Chondrocyte (in vitro differentiated cells): Measurements from ENCODE around the gene DSTN. TPM values are rescaled to one million over a fixed set of nuclear protein-coding genes. Genes with fewer than 3 reads are reported as not detected.
A peak's percentile ranks its signal among the peaks of the same experiment; 100 is the strongest.

ENCODE experiments used
- DNase-seq: peaks from one replicate; pipeline ENCODE4 v3.0.0; 2021; ENCODE audit warnings: mixed read lengths, low spot score
- H3K27ac Mint-ChIP-seq: one replicate; pipeline ENCODE4 v1.8.0; 2021; ENCODE audit warnings: mild to moderate bottlenecking, moderate library complexity, mixed read lengths; ENCODE audit not compliant: unreplicated experiment
- H3K27me3 Mint-ChIP-seq: 2 replicates; pipeline ENCODE4 v1.8.0; 2021; ENCODE audit warnings: low read depth, mixed read lengths
- H3K36me3 Mint-ChIP-seq: 2 replicates; pipeline ENCODE4 v1.8.0; 2021; ENCODE audit warnings: low read depth, mixed read lengths
- H3K4me1 Mint-ChIP-seq: 2 replicates; pipeline ENCODE4 v1.8.0; 2021; ENCODE audit warnings: low read depth, mild to moderate bottlenecking, mixed read lengths
- H3K4me3 Mint-ChIP-seq: one replicate; pipeline ENCODE4 v1.8.0; 2021; ENCODE audit warnings: mild to moderate bottlenecking, moderate library complexity, mixed read lengths; ENCODE audit not compliant: unreplicated experiment
- H3K9me3 Mint-ChIP-seq: 2 replicates; pipeline ENCODE4 v1.8.0; 2021; ENCODE audit warnings: low read depth, mixed read lengths
- total RNA-seq: library from RNA; stranded (reverse); gene quantifications from 3 replicates; pipeline ENCODE4 v1.2.1, GENCODE V29; 2021
- TF ChIP-seq, protein P1 (sequence below): fragments of 200-600 bp; sonication (generic); IDR thresholded peaks from 2 replicates; pipeline ENCODE4 v1.5.0; 2021; ENCODE audit warnings: antibody characterized with exemption, mild to moderate bottlenecking, moderate library complexity

Gene DSTN
- total RNA-seq, 1 donor from 2014 or later, result 1,290 TPM

GRCh38 chr20:17638835-17639407 is 69.0 kb downstream of the DSTN start:
- H3K27ac Mint-ChIP-seq, result peak overlapping the region; percentile 51
- H3K36me3 Mint-ChIP-seq, result peaks cover 29% of the 10 kb centered on the region
- H3K9me3 Mint-ChIP-seq, result no peaks in the 10 kb centered on the region

GRCh38 chr20:17640146-17640874 is 70.4 kb downstream of the DSTN start:
- peak; percentile 66 for DNase-seq
- Mint-ChIP-seq H3K4me1 (peaks cover 50% of the 10 kb centered on the region), H3K4me3 (no peak overlapping the region), H3K36me3 (peaks cover 22% of the 10 kb centered on the region), H3K9me3 (no peaks in the 10 kb centered on the region), H3K27ac (peak overlapping the region; percentile 49), H3K27me3 (no peaks in the 10 kb centered on the region)
- TF ChIP-seq, protein P1, sequence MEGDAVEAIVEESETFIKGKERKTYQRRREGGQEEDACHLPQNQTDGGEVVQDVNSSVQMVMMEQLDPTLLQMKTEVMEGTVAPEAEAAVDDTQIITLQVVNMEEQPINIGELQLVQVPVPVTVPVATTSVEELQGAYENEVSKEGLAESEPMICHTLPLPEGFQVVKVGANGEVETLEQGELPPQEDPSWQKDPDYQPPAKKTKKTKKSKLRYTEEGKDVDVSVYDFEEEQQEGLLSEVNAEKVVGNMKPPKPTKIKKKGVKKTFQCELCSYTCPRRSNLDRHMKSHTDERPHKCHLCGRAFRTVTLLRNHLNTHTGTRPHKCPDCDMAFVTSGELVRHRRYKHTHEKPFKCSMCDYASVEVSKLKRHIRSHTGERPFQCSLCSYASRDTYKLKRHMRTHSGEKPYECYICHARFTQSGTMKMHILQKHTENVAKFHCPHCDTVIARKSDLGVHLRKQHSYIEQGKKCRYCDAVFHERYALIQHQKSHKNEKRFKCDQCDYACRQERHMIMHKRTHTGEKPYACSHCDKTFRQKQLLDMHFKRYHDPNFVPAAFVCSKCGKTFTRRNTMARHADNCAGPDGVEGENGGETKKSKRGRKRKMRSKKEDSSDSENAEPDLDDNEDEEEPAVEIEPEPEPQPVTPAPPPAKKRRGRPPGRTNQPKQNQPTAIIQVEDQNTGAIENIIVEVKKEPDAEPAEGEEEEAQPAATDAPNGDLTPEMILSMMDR, result no peak

More at GRCh38 chr20:17638835-17639407, 69.0 kb downstream of the DSTN start:
- Mint-ChIP-seq H3K27me3 (no peaks in the 10 kb centered on the region), H3K4me1 (peaks cover 39% of the 10 kb centered on the region), H3K4me3 (no peak overlapping the region)
- TF ChIP-seq, protein P1, result no peak
- no peak for DNase-seq

- Mint-ChIP-seq H3K27ac (no peak overlapping the region), H3K36me3 (peaks cover 18% of the 10 kb centered on the region), H3K27me3 (no peaks in the 10 kb centered on the region), H3K4me3 (no peak overlapping the region), H3K4me1 (peaks cover 56% of the 10 kb centered on the region), H3K9me3 (no peaks in the 10 kb centered on the region)
- TF ChIP-seq, protein P1, result no peak
- DNase-seq, result peak; percentile 91
Measured at GRCh38 chr20:17640875-17641378, 71.1 kb downstream of the DSTN start.

- peaks cover 14% of the 10 kb centered on the region for H3K36me3 Mint-ChIP-seq
- DNase-seq, result peak; percentile 92
- no peaks in the 10 kb centered on the region for H3K27me3 Mint-ChIP-seq
- no peaks in the 10 kb centered on the region for H3K9me3 Mint-ChIP-seq
- H3K4me1 Mint-ChIP-seq, result peaks cover 57% of the 10 kb centered on the region
- no peak overlapping the region for H3K4me3 Mint-ChIP-seq
- TF ChIP-seq, protein P1, result no peak
- H3K27ac Mint-ChIP-seq, result no peak overlapping the region
Measured at GRCh38 chr20:17641520-17641964, 71.7 kb downstream of the DSTN start.

GRCh38 chr20:17641993-17642392 is 72.1 kb downstream of the DSTN start:
- H3K9me3 Mint-ChIP-seq, result no peaks in the 10 kb centered on the region
- H3K4me1 Mint-ChIP-seq, result peaks cover 61% of the 10 kb centered on the region
- TF ChIP-seq, protein P1, result no peak
- no peak overlapping the region for H3K4me3 Mint-ChIP-seq
- no peaks in the 10 kb centered on the region for H3K27me3 Mint-ChIP-seq
- H3K27ac Mint-ChIP-seq, result peak overlapping the region; percentile 22
- H3K36me3 Mint-ChIP-seq, result peaks cover 14% of the 10 kb centered on the region
- DNase-seq, result peak; percentile 66
